ENCODE results near the gene GPC6. TPM values are rescaled to one million over a fixed set of nuclear protein-coding genes. Genes with fewer than 3 reads are reported as not detected.

GPC6 gene
- total RNA-seq, 4 donors from 2014 or later = 2.7 to 5.7 (median 4.4) TPM

DNA sequence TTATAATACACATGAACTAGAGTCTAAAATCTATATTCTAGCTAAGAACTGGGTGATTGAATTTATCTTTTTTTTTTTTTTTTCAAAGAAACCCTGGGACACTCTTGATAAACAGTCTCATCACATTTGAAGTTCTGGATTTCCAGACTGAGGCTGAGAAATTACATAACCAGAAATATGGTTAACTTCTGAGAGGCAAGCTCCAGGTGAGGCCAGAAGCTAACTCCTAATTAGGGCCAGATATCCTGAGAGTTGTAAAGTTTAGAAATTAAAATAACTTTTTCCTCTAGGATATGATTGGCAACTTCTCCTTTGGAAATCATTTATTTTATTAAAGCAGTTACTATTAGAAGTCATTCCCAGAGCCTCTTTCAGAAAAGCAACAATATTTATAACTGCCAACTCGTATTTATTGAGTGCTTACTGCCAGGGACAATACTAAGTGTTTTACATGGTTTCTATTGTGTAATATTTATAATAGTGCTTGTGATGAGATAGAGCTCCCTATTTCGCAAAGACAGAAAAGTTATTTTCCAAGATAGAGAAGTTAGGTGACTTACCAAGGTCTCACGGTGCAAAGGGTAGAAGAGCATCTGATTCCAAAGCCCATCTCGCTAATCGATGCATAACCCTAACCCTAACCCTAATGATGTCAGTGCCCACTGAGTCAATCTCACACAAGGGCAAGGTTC is 1065.2 kb downstream of the GPC6 start:
- H3K4me1 ChIP-seq = no peaks in the 10 kb centered on the region
- WGBS = 84% methylated on average over 5 of the region's 5 CpGs

DNA sequence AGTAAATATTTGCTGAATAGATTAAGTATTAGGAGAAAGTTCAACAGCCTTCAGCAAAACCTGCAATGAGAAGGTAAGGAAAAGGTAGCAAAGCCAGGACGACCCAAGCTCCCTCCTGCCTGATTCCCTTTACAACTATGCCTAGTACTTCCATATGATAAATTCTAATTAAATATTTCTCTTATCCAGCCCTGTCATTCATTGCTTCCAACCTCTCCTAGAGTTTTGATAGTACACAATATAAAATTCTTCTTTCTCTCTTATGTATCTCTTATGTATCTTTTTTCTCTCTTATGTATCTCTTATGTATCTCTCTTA is 1065.7 kb downstream of the GPC6 start:
- WGBS = 84% methylated on average over 1 of the region's 1 CpG
- DNase-seq (ENCODE audit: low spot score in 2 of 2) = no peak
- Histone ChIP-seq H3K36me3 (no peaks in the 10 kb centered on the region), H3K4me3 (no peak overlapping the region), H3K4me1 (no peaks in the 10 kb centered on the region), H3K27me3 (no peaks in the 10 kb centered on the region), H3K9me3 (no peaks in the 10 kb centered on the region), H3K27ac (no peak overlapping the region)
- TF ChIP-seq POLR2AphosphoS5 (IDR thresholded peaks at IDR 0.05) (no peak), EP300 (IDR thresholded peaks at IDR 0.05) (no peak), POLR2A (IDR thresholded peaks at IDR 0.05) (no peak)
- TF ChIP-seq, protein P1, sequence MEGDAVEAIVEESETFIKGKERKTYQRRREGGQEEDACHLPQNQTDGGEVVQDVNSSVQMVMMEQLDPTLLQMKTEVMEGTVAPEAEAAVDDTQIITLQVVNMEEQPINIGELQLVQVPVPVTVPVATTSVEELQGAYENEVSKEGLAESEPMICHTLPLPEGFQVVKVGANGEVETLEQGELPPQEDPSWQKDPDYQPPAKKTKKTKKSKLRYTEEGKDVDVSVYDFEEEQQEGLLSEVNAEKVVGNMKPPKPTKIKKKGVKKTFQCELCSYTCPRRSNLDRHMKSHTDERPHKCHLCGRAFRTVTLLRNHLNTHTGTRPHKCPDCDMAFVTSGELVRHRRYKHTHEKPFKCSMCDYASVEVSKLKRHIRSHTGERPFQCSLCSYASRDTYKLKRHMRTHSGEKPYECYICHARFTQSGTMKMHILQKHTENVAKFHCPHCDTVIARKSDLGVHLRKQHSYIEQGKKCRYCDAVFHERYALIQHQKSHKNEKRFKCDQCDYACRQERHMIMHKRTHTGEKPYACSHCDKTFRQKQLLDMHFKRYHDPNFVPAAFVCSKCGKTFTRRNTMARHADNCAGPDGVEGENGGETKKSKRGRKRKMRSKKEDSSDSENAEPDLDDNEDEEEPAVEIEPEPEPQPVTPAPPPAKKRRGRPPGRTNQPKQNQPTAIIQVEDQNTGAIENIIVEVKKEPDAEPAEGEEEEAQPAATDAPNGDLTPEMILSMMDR (IDR thresholded peaks at IDR 0.05) = no peak

More for the DNA sequence above, 1065.2 kb downstream of the GPC6 start:
- Histone ChIP-seq H3K9me3 (no peaks in the 10 kb centered on the region), H3K4me3 (no peak overlapping the region), H3K27me3 (no peaks in the 10 kb centered on the region), H3K27ac (no peak overlapping the region), H3K36me3 (no peaks in the 10 kb centered on the region)
- DNase-seq (ENCODE audit: low spot score in 2 of 2) = no peak
- TF ChIP-seq EP300 (IDR thresholded peaks at IDR 0.05) (no peak), POLR2A (IDR thresholded peaks at IDR 0.05) (no peak), POLR2AphosphoS5 (IDR thresholded peaks at IDR 0.05) (no peak)
- TF ChIP-seq, protein P1 (IDR thresholded peaks at IDR 0.05) = no peak

DNA sequence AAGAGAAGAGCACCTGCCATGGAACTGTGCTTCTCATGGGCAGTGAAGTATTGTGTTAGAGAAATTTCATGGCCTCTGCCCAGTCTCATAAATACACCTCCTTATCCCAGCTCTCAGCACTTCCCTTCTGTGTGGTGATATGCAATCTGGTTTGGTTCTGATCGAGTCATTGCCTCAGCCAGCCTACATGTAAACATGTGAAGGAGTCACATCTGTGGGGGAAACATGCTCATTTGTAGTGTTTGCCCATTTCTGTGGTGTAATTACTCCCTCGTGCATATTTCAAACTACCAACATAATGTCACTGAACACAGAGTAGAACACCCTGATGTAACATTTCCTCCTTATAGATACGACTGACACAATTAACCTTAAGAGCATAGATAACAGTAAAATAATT is 1069.9 kb downstream of the GPC6 start:
- TF ChIP-seq EP300 (IDR thresholded peaks at IDR 0.05) = no peak
- TF ChIP-seq, protein P1 (IDR thresholded peaks at IDR 0.05) = no peak
- TF ChIP-seq POLR2A (IDR thresholded peaks at IDR 0.05) = no peak
- TF ChIP-seq POLR2AphosphoS5 (IDR thresholded peaks at IDR 0.05) = no peak
- Histone ChIP-seq H3K4me3 (no peak overlapping the region), H3K36me3 (no peaks in the 10 kb centered on the region), H3K27me3 (no peaks in the 10 kb centered on the region), H3K27ac (no peak overlapping the region), H3K4me1 (no peaks in the 10 kb centered on the region), H3K9me3 (no peaks in the 10 kb centered on the region)
- 80% methylated on average over 3 of the region's 3 CpGs for WGBS
- no peak for DNase-seq (ENCODE audit: low spot score in 2 of 2)

DNA sequence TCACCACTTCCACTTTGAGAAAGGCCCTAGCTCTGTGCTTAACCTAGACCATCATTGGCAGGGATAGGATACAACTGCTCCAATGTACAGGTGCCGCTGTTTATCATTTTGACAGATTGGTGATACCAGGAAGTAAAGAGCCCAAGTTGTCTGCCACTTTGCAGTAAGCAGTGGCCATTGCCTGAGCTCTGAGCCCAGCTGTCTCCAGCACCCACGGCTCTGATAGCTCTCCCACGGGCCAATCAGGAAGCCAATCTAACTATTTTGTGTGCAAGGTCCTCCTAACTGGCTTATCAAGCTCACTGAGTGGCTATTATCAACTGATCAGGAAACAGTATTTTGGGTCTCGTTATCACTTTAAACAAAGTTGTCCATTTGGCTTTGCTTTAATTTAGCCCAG is 1071.7 kb downstream of the GPC6 start:
- Histone ChIP-seq H3K27me3 (no peaks in the 10 kb centered on the region), H3K9me3 (no peaks in the 10 kb centered on the region), H3K4me3 (no peak overlapping the region), H3K27ac (no peak overlapping the region), H3K4me1 (no peaks in the 10 kb centered on the region), H3K36me3 (no peaks in the 10 kb centered on the region)
- 79% methylated on average over 4 of the region's 4 CpGs for WGBS
- TF ChIP-seq EP300 (IDR thresholded peaks at IDR 0.05) (no peak), POLR2A (IDR thresholded peaks at IDR 0.05) (no peak), POLR2AphosphoS5 (IDR thresholded peaks at IDR 0.05) (no peak)
- TF ChIP-seq, protein P1 (IDR thresholded peaks at IDR 0.05) = no peak
- no peak for DNase-seq (ENCODE audit: low spot score in 2 of 2)

DNA sequence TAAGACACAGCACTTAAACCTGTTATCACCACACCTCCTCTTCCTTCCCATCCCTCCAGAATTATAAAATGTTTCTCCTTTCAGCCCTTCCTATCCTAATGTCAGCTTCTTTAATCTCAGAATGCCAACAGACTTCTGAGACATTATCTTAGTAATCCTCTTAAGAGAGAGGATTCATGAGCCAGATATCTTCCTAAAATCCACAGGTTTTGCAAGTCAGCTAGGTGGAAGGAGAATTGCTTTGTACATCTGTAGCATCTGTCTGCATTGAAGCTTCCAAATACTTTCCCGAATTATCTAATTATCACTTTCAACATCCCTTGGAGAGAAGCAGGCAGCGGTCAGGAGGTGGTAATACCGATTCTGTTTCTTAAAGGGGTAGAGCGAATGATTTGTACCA is 1073.8 kb downstream of the GPC6 start:
- TF ChIP-seq, protein P1 (IDR thresholded peaks at IDR 0.05) = no peak
- TF ChIP-seq POLR2A (IDR thresholded peaks at IDR 0.05) = no peak
- WGBS = 83% methylated on average over 4 of the region's 4 CpGs
- no peaks in the 10 kb centered on the region for H3K36me3 ChIP-seq
- H3K9me3 ChIP-seq = no peaks in the 10 kb centered on the region
- H3K4me1 ChIP-seq = peaks cover 4% of the 10 kb centered on the region
- no peaks in the 10 kb centered on the region for H3K27me3 ChIP-seq
- no peak overlapping the region for H3K27ac ChIP-seq
- no peak overlapping the region for H3K4me3 ChIP-seq
- no peak for DNase-seq (ENCODE audit: low spot score in 2 of 2)

Data from suprapubic skin (tissue), 4 donors.